HG03175 (cell line): Measurements from ENCODE around the gene ZNF407.

Source experiments
- ATAC-seq: cut with Tn5 transposase; IDR thresholded peaks from one replicate; pipeline ENCODE4 v1.9.1; 2021; ENCODE audit warnings: mild to moderate bottlenecking, moderate library complexity; ENCODE audit not compliant: unreplicated experiment

The ZNF407 gene

GRCh38 chr18:75063615-75064512 lies 466.2 kb downstream of the ZNF407 start:
- no peak for ATAC-seq

DNA sequence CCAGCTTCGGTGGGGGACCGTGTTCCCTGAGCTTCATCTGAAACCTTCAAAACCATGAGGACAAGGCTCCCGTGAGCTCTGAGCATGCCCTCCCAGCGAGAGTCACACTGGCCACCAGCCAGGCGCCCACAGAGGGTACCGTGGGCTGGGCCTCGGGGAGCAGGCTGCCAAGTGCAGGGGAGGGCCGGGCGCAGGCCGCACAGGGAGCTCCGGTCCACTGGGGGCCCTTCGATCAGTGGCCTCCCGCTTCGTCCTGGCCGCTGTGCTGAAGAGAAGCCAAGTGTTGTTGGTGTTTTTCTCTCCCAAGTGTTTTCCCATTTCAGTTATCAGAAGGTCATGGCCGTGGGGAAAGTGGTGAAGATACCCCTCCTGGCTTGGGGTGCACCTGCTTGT lies 466.8 kb downstream of the ZNF407 start:
- no peak for ATAC-seq

- no peak for ATAC-seq
Observed at GRCh38 chr18:75065251-75066000, 467.8 kb downstream of the ZNF407 start.

GRCh38 chr18:75066021-75066880 lies 468.6 kb downstream of the ZNF407 start:
- ATAC-seq: no peak

DNA sequence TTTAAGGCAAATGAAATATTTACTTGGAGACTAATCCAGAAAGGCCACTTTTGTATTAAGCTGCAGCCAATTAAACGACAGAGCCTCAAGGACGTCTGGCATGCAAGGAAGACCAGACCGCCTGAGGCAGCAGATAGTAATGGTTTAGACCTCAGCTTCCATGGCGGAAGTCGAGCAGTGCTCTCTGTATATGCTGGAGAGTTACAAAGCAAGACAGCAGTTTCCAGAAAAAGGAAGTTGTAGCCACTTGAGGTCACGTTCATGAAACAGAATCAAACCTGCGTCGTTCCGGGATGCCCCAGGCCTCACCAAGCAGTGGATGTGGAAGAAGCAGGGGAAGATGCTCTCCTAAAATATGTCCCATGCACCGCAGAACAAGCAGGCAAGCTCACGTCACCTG lies 469.3 kb downstream of the ZNF407 start:
- no peak for ATAC-seq

DNA sequence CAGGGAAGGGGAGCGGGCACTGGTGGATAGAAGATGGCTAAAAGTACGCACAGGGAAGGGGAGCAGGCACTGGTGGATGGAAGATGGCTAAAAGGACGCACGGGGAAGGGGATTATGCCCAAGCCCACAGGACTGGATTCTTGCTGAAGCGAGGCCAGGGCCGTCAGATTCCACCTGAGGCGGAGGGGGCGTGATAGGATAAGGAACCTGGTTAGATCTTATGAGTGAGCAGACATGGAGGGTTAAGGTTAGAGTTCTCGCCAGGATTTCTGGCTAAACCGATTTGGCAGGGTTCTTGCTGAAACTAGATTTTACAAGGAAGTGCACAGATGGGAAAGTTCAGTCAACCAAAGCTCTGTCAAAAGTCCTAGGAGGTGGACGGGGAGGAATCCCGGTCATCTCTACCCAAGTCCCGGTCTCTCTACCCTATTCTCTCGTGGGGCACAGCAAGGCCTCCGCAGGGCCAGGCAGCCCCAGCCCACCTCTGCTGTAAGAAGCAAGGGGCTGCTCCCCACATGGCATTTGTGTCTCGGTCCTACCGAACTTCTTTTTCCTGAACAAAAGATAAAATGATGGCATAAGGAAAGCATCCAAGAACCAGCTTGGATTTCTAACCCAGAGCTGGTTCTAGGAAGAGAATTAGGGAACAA lies 470.5 kb downstream of the ZNF407 start:
- no peak for ATAC-seq

- ATAC-seq: no peak
Observed at GRCh38 chr18:75068682-75069435, 471.2 kb downstream of the ZNF407 start.

GRCh38 chr18:75070235-75070624 lies 472.6 kb downstream of the ZNF407 start:
- ATAC-seq: no peak

DNA sequence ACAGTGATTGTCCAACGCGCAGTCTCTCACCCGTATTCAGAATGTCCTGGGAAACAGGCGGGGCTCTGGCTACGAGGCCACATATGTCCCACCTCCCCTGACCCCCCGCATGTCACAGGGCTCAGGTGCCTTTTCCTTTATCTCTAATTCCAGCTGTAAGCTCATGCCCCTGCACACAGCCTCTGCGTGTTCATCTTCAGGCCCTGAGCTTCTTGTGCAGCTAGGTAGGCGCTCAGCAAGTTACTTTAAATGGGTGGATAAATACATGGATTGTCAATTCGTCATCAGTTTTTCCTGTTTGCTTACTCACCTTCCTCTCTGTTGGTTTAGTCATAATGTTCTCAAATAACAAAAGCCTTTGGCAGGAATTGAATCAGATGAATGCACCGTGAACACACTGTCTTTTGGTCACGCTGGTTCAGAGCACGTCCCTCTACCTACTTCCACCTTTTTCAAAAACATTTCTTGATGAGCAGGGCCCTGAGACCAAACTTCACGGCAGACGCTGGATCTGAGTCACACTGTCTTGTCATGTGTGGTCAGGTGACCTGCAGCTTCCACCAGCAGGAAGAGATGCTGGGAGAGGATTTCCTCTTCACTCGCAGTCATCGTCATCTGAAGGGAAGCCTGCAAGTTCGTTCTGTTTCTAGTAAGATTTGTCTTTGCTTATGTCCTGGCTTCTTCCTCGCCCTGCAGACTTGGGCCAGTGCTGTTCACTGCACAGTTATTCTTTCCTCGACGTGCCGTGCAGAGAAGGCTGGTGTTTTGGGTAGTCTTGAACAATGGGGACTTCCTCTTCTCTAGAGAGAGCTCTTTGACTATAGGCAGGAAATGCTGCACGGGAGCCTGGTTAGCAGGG lies 473.2 kb downstream of the ZNF407 start:
- ATAC-seq: peak; percentile 85

GRCh38 chr18:75071484-75071785 lies 473.8 kb downstream of the ZNF407 start:
- no peak for ATAC-seq

- no peak for ATAC-seq
Observed at GRCh38 chr18:75071866-75072671, 474.4 kb downstream of the ZNF407 start.

- ATAC-seq: no peak
Observed at GRCh38 chr18:75072672-75073371, 475.2 kb downstream of the ZNF407 start.

GRCh38 chr18:75073654-75074053 lies 476.0 kb downstream of the ZNF407 start:
- ATAC-seq: no peak

- no peak for ATAC-seq
Observed at GRCh38 chr18:75074196-75075015, 476.7 kb downstream of the ZNF407 start.

DNA sequence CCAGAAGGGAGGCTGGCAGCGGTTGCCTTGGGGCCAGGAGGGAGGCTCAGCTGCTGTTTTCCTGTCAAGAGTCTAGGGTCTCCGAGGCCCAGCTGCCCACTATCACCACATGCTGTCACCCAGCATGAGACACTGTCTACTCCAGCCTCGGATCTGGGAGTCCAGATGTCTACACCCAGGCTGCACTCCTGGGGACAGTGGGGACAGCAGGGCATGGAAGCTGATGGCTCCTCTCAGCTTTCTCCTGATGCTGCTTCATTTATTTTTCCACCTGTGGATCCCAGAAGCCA lies 477.3 kb downstream of the ZNF407 start:
- ATAC-seq: no peak

DNA sequence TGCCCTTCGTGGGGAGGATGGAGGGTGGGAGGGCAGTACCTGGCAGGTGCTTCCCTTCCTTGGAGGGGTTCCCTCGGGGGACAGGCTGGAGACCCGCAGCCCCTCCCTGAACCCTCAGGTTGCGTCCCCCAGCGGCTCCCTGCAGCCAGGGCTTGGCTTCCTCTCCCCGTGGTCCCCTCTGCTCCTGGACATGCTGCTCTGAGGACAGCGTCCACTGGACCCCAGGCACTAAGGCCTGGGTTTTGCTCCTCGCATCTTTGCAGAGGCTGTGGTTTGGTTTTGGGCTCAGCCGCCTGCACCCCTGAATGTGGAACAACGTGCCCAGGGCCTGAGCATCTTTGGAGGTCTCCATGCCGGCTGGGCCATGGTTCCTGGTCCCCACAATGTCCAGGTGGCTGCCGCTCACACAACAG lies 477.8 kb downstream of the ZNF407 start:
- no peak for ATAC-seq

GRCh38 chr18:75076286-75076685 lies 478.6 kb downstream of the ZNF407 start:
- no peak for ATAC-seq
